Measurements from ENCODE around the gene CPSF4L.

The CPSF4L gene

DNA sequence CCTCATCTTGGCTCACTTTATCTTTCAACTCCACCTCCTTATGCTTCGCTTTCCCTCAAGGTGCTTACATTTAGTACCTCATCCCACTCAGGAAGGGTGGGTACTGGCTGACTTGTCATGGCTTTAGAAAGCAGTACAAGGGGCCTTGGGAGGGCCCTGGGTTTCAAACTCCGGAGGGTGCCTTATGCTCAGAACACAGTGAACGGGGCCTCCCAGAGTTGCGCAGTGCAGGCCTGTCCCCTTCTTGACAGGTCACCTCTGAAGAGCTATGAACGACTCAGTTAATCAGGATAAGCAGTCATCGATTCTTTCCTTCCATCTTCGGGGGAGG lies 62.8 kb downstream of the CPSF4L start:
- no peak for DNase-seq

All from activated CD4-positive, alpha-beta T cell treated with anti-CD3 and anti-CD28 coated beads for 4 hours (primary cell).